Measurements from ENCODE around the gene PEX7. TPM values are rescaled to one million over a fixed set of nuclear protein-coding genes. Genes with fewer than 3 reads are reported as not detected.
A peak's percentile ranks its signal among the peaks of the same experiment; 100 is the strongest.
"Not testable (repeated sequence)": the region's sequence is repeated elsewhere in the genome, so short reads cannot be mapped to it uniquely, and the experiment has no call there.

PEX7 gene, protein sequence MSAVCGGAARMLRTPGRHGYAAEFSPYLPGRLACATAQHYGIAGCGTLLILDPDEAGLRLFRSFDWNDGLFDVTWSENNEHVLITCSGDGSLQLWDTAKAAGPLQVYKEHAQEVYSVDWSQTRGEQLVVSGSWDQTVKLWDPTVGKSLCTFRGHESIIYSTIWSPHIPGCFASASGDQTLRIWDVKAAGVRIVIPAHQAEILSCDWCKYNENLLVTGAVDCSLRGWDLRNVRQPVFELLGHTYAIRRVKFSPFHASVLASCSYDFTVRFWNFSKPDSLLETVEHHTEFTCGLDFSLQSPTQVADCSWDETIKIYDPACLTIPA
- 11.2 TPM for total RNA-seq

DNA sequence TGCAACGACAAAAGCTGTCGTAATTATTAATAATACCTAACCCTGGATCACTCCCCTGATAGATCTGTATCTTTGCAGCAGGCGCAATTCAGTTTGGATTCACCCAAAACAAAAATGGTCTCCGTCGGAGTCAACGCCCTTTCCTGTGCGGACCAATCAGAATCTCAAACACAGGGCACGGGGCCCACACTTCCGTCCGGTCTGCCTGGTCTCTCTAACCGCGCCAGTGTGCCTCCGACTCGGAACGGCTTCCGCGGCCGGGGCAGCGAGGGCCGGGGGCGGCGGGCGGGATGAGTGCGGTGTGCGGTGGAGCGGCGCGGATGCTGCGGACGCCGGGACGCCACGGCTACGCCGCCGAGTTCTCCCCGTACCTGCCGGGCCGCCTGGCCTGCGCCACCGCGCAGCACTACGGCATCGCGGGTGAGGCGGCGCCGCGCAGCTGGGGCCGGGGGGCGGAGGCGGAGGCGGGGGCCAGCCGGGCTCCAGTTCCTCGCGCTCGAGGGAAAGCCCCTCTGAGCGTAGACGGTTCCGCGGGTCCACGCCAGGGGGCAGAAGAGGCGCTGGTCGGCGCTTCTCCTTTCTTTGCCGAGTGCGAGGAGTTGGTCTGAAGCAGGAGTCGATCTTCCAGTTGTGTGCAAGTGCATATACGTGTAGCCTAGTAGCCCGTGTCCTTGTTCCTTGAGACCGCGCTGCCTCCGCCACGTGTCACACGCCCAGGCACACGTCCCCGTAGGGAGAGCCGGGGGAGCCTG is at the start of gene PEX7:
Gene PEX7 (plus strand): TSS at position 217 of the 752 bp plus-strand sequence. CDS start 74 bp downstream, at position 291.
- DNase-seq (ENCODE audit: low spot score) = peak; percentile 93

DNA sequence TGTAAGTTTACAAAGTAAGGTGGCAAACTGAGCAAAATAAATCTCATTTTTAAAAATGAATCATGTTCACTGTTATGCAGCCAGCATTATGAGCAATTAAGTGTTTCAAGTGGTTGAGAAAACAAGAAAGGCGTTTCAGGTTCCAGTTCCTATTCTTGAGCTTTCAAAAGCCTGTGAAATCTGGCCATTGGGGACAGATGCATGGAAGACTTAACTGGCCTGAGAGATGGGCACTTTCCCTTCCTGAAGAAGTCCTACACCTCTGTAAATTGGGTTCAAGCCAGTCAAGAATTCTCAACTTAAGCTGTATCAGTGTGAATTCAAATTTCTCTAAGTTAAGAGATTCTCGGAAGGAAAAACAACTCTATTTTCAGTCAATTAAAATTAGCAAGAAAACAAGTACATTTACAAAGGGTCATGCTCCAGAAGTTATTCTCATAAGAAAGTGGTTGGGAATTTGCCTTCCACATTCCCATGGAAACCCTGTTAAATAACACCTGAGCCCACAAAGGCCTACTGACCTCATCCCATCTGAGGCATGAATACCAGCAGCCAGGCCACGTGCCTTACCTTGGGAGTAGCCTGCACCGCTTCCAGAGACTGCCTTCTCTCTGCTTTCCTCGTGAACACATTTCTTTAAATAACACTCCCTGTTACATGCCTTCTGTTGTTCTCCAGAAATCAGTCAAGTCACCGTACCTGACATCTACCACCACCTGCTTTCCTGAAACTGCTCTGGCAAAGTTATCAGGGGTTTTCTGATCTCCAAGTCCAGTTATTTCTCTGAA is 49.5 kb upstream of the PEX7 start:
- DNase-seq (ENCODE audit: low spot score) = no peak

GRCh38 chr6:136773473-136773796 is 49.0 kb upstream of the PEX7 start:
- no peak for DNase-seq (ENCODE audit: low spot score)

DNA sequence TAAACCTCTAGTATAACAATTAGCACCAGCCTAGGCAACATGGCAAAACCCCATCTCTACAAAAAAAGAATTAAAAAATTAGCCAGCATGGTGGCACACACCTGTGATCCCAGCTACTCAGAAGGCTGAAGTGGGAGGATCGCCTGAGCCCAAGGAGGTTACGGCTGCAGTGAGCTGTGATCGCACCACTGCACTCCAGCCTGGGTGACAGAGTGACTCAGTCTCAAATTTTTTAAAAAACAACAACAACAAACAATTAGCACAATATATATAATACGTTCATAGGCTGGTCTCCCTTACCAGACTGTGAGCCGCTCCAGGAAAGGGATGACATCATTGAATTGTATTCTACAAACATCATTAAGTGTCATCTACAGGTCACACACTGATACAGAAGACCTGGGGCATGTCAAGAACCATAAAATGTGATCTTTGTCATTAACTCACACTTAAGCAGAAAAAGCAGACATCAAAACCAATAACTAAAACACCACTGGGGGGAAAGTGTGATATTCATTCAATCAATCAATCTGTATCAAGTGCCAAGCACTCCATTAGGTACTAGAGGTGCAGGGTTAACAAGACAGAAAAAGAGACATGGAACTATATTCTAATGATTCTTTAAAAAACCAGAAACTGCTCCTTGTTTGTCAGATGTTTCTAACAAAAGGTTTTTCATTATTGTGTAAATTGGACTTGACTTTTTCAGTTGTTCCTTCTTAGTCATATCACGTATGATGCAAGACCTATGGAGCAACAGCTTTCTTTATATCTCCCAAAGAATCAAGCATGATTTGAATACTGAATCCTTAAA is 48.0 kb upstream of the PEX7 start:
- no peak for DNase-seq (ENCODE audit: low spot score)

DNA sequence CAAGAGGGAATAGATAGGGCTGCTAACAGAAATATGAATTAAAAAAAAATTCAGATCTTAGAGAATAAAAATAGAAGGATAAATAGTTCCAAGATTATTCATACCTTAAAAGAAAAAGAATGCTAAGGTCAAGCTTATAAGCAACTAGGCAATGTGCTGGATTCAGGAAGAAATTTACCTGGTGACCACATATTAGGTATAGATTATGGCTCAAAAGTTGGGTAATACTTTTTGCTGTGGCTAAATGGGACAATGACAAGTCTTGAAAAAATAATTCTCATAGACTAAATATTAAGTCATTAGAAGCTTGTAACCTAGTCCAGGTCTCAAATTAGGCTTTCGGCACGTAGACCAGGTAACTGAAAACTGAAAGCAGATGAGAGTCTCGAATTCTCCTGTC is 47.3 kb upstream of the PEX7 start:
- DNase-seq (ENCODE audit: low spot score) = no peak

GRCh38 chr6:136775548-136775947 is 46.8 kb upstream of the PEX7 start:
- DNase-seq (ENCODE audit: low spot score) = no peak

DNA sequence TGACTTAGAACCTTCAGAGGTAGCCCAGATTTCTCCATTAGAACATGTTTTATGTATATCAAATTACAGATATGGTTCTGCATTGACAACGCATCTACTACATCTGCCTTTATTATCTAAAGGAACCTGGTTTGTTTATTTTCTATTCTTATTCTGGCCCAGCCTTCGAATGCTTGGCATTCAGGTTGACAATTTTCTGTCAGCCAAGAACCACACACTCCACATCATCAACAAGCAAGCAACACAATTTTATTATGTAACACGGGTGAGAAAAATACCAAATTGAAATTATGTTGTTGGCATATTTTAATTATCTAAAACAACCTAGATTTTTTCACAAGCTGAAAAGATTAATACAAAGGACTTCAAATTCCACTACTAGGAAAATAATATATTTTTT is 44.7 kb upstream of the PEX7 start:
- no peak for DNase-seq (ENCODE audit: low spot score)

DNA sequence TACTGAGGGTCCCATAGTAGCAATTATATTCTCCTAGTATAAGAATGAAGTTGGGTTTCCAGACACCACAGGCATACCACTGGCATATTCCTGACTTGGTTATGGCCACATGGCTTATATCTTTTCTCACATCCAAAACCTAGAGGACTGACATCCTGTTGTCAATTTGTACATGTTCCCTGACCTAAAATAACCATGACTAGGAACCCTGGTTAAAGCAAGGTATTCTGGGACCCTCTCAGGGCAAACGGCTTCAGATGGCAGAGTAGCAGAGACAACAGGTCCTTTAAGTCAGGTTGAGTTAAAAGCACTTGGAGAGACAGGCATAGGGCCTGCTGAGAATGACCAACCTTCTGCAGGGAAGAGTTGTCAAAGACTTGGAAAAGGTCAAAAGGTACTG is 42.7 kb upstream of the PEX7 start:
- DNase-seq (ENCODE audit: low spot score) = no peak

- DNase-seq (ENCODE audit: low spot score) = no peak
Measured at GRCh38 chr6:136780972-136781371, 41.4 kb upstream of the PEX7 start.

DNA sequence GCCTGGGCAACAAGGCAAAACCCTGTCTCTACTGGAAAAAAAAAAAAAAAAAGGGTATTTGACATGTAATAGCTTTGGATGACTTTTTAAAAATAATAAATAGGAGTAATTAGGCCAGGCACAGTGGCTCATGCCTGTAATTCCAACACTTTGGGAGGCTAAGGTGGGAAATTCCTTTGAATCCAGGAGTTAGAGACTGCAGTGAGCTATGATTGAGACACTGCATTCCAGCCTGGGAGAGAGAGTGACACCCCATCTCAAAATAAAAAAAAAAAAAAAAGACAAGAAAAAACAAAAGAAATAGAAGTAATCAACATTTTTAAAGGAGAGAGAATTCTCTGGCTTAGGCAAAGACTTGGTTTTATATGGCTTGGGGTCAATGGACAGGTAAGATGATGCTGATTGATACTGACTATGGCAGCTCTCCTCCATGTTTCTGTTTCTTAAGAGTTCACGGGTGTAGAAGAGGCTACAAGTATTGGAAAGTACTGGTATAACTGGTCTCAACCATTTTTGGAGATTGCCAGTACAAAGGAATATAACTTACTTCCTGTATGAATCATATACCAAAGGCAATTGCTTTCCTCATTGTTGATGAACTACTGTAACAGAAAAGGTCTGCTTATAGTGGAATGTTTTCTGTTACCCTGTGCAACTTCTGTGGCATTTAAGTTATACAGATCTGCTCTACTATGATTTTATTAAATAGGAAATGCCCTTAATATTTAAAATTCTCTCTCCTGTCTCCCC is 40.2 kb upstream of the PEX7 start:
- DNase-seq (ENCODE audit: low spot score) = no peak

DNA sequence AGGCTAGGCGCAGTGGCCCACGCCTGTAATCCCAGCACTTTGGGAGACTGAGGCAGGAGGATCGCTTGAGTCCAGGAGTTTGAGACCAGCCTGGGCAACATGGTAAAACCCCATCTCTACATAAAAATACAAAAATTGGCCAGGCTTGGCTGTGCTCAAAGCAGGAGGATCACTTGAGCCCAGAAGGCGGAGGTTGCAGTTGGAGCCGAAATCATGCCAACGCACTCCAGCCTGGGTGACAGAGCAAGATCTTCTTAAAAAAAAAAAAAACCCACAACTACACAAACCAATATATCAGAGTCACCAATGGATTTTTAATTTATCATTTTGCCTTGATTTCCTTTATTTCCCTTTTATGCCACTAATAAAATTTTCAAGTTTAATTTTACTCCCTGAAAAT is 39.4 kb upstream of the PEX7 start:
- DNase-seq (ENCODE audit: low spot score) = no peak

DNA sequence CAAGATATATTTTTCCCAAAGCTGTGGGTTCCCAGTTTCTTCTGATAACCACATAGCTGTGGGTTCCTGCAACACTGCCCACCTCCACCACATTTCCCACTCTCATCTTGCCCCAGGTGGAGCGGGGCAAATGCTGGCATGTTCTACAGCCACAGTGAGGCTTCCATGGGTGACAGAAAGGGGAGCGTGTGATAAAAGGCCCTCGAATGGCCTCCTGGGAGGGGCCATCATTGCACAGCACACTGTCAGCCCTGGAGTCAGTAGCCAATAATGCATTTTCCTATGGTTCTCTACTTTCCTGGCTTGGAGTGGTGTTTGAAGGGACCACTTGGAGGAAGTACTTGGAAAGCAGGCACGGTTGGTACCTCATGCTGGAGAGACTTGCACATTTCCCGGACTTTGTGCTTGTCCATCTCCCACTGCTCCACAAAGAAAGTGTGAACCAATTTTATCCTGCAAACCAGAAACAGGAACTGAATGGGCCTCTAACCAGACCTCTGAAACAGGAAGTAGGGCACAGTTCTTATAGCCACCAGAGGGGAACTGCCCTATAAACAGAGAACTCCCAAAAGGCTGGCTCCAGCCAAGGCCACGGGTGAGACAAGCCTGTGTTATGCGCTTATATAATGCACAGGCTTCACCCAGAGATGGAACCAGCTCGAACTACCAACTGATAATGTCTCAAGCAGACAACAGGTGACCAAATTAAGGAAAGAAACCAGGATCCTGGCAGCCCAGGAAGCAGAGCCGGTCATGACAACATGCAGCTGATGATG is 38.7 kb upstream of the PEX7 start:
- no peak for DNase-seq (ENCODE audit: low spot score)

DNA sequence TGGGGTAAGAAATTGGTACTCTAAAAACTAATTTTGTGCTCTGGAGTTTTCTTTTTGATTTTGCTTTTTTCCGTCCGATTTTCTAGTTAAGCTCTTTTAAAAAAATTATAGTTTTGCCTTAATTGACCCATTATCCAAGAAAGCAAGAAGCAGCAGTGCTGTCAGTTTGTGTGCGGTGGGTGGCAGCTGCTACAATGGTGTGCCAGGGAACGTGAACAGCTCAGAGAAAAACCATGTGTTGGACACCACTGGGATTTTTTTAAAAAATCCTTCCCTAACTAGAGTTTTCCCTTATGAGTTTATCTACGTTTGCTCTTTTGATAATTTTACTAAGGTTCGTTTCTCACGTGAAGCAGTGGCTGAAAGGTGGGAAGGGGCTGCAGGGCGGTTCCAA is 38.1 kb upstream of the PEX7 start:
- DNase-seq (ENCODE audit: low spot score) = no peak

DNA sequence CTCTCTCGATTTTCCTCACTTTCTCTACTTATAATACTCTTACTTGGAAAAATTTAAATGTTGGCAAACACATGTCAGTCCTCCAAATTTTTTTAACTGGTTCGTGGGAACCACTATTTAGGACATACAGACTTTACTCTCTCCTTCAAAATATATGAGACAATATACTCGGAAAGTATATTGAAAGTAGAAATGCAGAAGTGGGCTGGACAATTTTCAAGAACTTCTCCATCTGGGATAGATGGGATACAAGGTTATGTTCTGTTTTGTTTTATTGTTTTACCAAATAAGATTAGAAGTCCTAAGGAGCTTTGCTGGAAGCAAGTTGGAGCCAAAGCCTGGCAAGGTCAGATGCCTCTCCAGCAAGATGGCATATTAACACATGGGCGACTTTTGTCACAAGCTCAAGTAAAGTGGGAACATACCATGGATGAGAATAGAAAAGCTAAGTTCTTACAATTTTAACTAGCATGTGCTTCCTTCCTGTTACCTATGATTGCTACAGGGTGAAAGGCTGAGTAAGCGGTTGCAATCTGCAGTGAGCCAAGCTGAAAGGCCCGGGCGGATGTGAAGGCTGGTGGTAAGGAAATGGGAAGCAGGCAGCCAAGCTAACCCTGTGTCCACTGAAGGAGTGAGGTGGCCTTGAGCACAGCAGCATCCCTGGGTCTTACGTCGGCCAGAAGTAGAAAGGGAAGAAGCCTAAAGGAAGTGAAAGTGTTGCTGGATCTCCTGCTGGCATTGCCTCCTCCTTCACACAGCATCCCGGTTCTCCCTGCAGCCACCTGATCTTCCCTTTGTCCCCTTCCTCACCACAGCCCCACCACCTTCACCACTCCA is 37.3 kb upstream of the PEX7 start:
- DNase-seq (ENCODE audit: low spot score) = peak; percentile 41

DNA sequence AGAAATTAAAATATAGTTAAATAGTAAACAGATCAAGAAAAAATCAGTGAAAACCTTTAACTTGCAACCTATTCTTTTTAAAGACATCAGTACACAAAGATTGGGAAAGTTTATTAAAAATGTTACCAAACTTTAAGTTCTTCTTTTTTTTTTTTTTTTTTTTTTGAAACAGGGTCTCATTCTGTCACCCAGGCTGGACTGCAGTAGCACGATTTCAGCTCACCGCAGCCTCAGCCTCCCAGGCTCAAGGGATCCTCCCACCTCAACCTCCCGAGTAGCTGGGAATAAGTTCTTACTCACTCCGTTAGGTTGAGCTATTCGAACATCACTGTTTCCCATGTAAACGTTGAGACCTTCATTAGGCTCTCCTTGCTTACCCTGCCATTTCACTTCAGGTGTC is 35.7 kb upstream of the PEX7 start:
- no peak for DNase-seq (ENCODE audit: low spot score)

- no peak for DNase-seq (ENCODE audit: low spot score)
Measured at GRCh38 chr6:136787726-136788068, 34.7 kb upstream of the PEX7 start.

DNA sequence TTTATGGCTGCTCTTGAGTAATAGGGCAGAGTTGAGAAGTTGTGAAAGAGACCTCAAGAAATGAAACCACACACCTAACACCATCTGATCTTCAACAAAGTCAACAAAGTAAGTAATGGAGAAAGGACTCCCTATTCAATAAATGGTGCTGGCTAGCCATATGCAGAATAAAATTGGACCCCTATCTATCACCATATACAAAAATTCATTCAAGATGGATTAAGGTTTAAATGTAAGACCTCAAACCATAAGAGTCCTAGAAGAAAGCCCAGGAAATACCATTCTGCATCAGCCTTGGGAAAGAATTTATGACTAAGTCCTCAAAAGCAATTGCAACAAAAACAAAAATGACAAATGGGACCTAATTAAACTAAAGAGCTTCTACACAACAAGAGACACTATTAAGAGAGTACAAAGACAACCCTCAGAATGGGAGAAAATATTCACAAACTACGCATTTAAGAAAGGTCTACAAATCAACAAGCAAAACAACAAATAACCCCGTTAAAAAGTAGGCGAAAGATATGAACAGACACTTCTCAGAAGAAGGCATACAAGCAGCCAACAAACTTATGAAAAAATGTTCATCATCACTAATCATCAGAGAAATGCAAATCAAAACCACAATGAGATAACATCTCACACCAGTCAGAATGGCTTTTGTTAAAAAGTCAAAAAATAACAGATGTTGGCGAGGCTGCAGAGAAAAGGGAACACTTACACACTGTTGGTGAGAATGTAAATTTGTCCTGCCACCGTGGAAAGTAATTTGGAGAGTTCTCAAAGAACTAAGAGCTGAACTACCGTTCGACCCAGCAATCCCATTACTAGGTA is 34.1 kb upstream of the PEX7 start:
- DNase-seq (ENCODE audit: low spot score) = no peak

- not testable (repeated sequence) for DNase-seq (ENCODE audit: low spot score)
Measured at GRCh38 chr6:136789440-136789839, 33.0 kb upstream of the PEX7 start.

Measured in mucosa of gallbladder (tissue), 1 donor.